HG02938 (cell line): Measurements from ENCODE around the gene EPHA6.

ENCODE experiments used
- ATAC-seq: cut with Tn5 transposase; IDR thresholded peaks from one replicate; pipeline ENCODE4 v1.9.1; 2021; ENCODE audit warnings: mild to moderate bottlenecking, moderate library complexity; ENCODE audit not compliant: unreplicated experiment

EPHA6 gene

GRCh38 chr3:97687734-97688133 lies 873.3 kb downstream of the EPHA6 start:
- ATAC-seq: no peak

- no peak for ATAC-seq
Measured at GRCh38 chr3:97689111-97689510, 874.7 kb downstream of the EPHA6 start.

- no peak for ATAC-seq
Measured at GRCh38 chr3:97689962-97690361, 875.6 kb downstream of the EPHA6 start.

- ATAC-seq: peak; percentile 53
Measured at GRCh38 chr3:97691354-97691753, 877.0 kb downstream of the EPHA6 start.

- ATAC-seq: no peak
Measured at GRCh38 chr3:97692389-97692788, 878.0 kb downstream of the EPHA6 start.

GRCh38 chr3:97692831-97693230 lies 878.4 kb downstream of the EPHA6 start:
- no peak for ATAC-seq

GRCh38 chr3:97694876-97695275 lies 880.5 kb downstream of the EPHA6 start:
- ATAC-seq: no peak

GRCh38 chr3:97698691-97699090 lies 884.3 kb downstream of the EPHA6 start:
- no peak for ATAC-seq

- ATAC-seq: no peak
Measured at GRCh38 chr3:97699889-97700288, 885.5 kb downstream of the EPHA6 start.

- no peak for ATAC-seq
Measured at GRCh38 chr3:97705764-97706163, 891.4 kb downstream of the EPHA6 start.

GRCh38 chr3:97706226-97706625 lies 891.8 kb downstream of the EPHA6 start:
- no peak for ATAC-seq

- ATAC-seq: no peak
Measured at GRCh38 chr3:97711654-97712053, 897.3 kb downstream of the EPHA6 start.

GRCh38 chr3:97712919-97713318 lies 898.5 kb downstream of the EPHA6 start:
- ATAC-seq: no peak

- ATAC-seq: no peak
Measured at GRCh38 chr3:97713634-97714033, 899.2 kb downstream of the EPHA6 start.

GRCh38 chr3:97719156-97719821 lies 904.9 kb downstream of the EPHA6 start:
- peak; percentile 94 for ATAC-seq

- no peak for ATAC-seq
Measured at GRCh38 chr3:97720417-97720816, 906.0 kb downstream of the EPHA6 start.

GRCh38 chr3:97721446-97721845 lies 907.1 kb downstream of the EPHA6 start:
- no peak for ATAC-seq

- no peak for ATAC-seq
Measured at GRCh38 chr3:97736928-97737327, 922.5 kb downstream of the EPHA6 start.

GRCh38 chr3:97738761-97739160 lies 924.4 kb downstream of the EPHA6 start:
- ATAC-seq: no peak

- no peak for ATAC-seq
Measured at GRCh38 chr3:97742036-97742435, 927.6 kb downstream of the EPHA6 start.

- no peak for ATAC-seq
Measured at GRCh38 chr3:97744289-97744688, 929.9 kb downstream of the EPHA6 start.

GRCh38 chr3:97763586-97764406 lies 949.4 kb downstream of the EPHA6 start:
- peak; percentile 42 for ATAC-seq
